ENCODE data around the gene CSMD2. TPM values are rescaled to one million over a fixed set of nuclear protein-coding genes. Genes with fewer than 3 reads are reported as not detected.

Gene CSMD2
- total and polyA plus RNA-seq, 2 of the 4 experiments (the other 2 are of a cell fraction): under 0.01 to 0.36 TPM

- ChIA-PET CTCF (interaction anchor here (1.9 kb wide), 1 partner anchor 15 kb away, joined by 7 read pairs; no protein-coding TSS in a partner anchor), POLR2A (ENCODE audit: unreplicated experiment) (no interaction called here)
- Histone ChIP-seq H2BK120ac (ENCODE audit: low read depth, low read length) (no peak overlapping the region), H3K9ac (ENCODE audit: low read depth, low read length) (no peak overlapping the region), H3K27me3 (ENCODE audit: control insufficient read depth, insufficient read depth, low read length) (peaks cover 8% of the 10 kb centered on the region), H4K20me1 (ENCODE audit: insufficient read depth, low read length) (no peaks in the 10 kb centered on the region), H3K4ac (ENCODE audit: low read depth, low read length) (no peak overlapping the region), H2BK15ac (ENCODE audit: low read depth, low read length) (no peak overlapping the region), H3K9me3 (ENCODE audit: control insufficient read depth, insufficient read depth, low read length) (no peaks in the 10 kb centered on the region), H3K4me2 (ENCODE audit: low read depth, low read length) (no peak overlapping the region), H2AK9ac (replicated peaks; ENCODE audit: low read depth, low read length, poor library complexity) (no peak overlapping the region), H3K56ac (ENCODE audit: extremely low read depth, insufficient read depth, low read length) (no peak overlapping the region), H3K9me1 (ENCODE audit: insufficient read depth, low read length) (no peaks in the 10 kb centered on the region), H3K4me3 (ENCODE audit: insufficient read depth, low read depth, low read length) (no peak overlapping the region), H3K23ac (ENCODE audit: low read depth, low read length) (no peak overlapping the region), H3K36me3 (ENCODE audit: control insufficient read depth, insufficient read depth, low read length) (no peaks in the 10 kb centered on the region), H4K91ac (ENCODE audit: insufficient read depth, low read depth, low read length) (no peak overlapping the region), H2BK5ac (ENCODE audit: low read depth, low read length, poor library complexity, severe bottlenecking) (no peak overlapping the region), H4K5ac (ENCODE audit: low read depth, low read length) (no peak overlapping the region), H2AK5ac (ENCODE audit: low read depth, low read length) (no peak overlapping the region), H3K14ac (replicated peaks; ENCODE audit: low read depth, low read length) (no peak overlapping the region), H2AFZ (replicated peaks; ENCODE audit: low read length, poor library complexity) (no peak overlapping the region), H3K27ac (ENCODE audit: insufficient read depth, low read length) (no peak overlapping the region), H3K79me1 (ENCODE audit: low read depth in 1 of 2, low read length in 2 of 2) (no peaks in the 10 kb centered on the region), H4K8ac (ENCODE audit: low read depth in 2 of 2, low read length in 2 of 2) (no peak overlapping the region), H3K4me1 (ENCODE audit: control insufficient read depth, insufficient read depth, low read length) (no peaks in the 10 kb centered on the region), H2BK20ac (ENCODE audit: low read depth, low read length) (no peak overlapping the region), H3K18ac (ENCODE audit: low read depth, low read length) (no peak overlapping the region)
- DNase-seq (no peak), ATAC-seq (ENCODE audit: low read depth) (no peak)
- in situ Hi-C loops (cut with MboI; ENCODE audit: low sequenced_read_pairs): loop anchor here (10.0 to 25.0 kb wide), 3 partner anchors 323 to 530 kb away; partner anchors contain the start of gene AZIN2
- TF ChIP-seq RCOR1 (IDR thresholded peaks at IDR 0.05; ENCODE audit: insufficient replicate concordance, low read length) (no peak), ELK1 (IDR thresholded peaks at IDR 0.05; ENCODE audit: borderline replicate concordance, low read depth, low read length) (no peak), CEBPB (IDR thresholded peaks at IDR 0.05; ENCODE audit: low read depth, low read length) (no peak), SMC3 (IDR thresholded peaks at IDR 0.05; ENCODE audit: low read depth, low read length) (no peak), RFX5 (IDR thresholded peaks at IDR 0.05; ENCODE audit: low read depth, low read length) (no peak), NFE2L2 (IDR thresholded peaks at IDR 0.05; ENCODE audit: low read depth, low read length) (no peak), MAFK (IDR thresholded peaks at IDR 0.05; ENCODE audit: low read depth, low read length) (no peak), MXI1 (IDR thresholded peaks at IDR 0.05; ENCODE audit: borderline replicate concordance, low read depth, low read length) (no peak), CTCF (conservative IDR thresholded peaks at IDR 0.05; ENCODE audit: low read depth, low read length) (no peak), BHLHE40 (IDR thresholded peaks at IDR 0.05; ENCODE audit: low read depth, low read length) (no peak), FOS (IDR thresholded peaks at IDR 0.05; ENCODE audit: low read depth, low read length) (no peak), POLR2A (IDR thresholded peaks at IDR 0.05; ENCODE audit: low read depth, low read length) (no peak), USF2 (IDR thresholded peaks at IDR 0.05; ENCODE audit: low read depth, low read length) (no peak), CHD1 (IDR thresholded peaks at IDR 0.05; ENCODE audit: low read depth, low read length) (no peak), RAD21 (IDR thresholded peaks at IDR 0.05; ENCODE audit: low read length) (no peak), MAZ (IDR thresholded peaks at IDR 0.05; ENCODE audit: borderline replicate concordance, low read depth, low read length) (no peak)
- intact Hi-C loops (cut with micrococcal nuclease): no loop called here
- no CpG with 5 or more reads among the region's 9 CpGs for WGBS, 2 experiments (ENCODE audit: extremely low coverage in 2 of 2, insufficient read length in 1 of 2)
- BruUV-seq (replicated peaks): no TSS peak
- dilution Hi-C loops (cut with HindIII; ENCODE audit: low sequenced_read_pairs, unreplicated experiment): no loop called here
Measured at GRCh38 chr1:33617451-33617850, 547.6 kb downstream of the CSMD2 start.
